ACC112 (cell line): ENCODE measurements around the gene DDC.
"Not testable (repeated sequence)": the region's sequence is repeated elsewhere in the genome, so short reads cannot be mapped to it uniquely, and the experiment has no call there.

Experiments
- H2AFZ ChIP-seq: fragments of 200-600 bp; sonication (generic); one replicate; pipeline ENCODE4 v1.6.0; 2017; ENCODE audit warnings: antibody characterized with exemption, low read length; ENCODE audit not compliant: unreplicated experiment
- H3K27ac ChIP-seq: fragments of 200-600 bp; sonication (generic); 2 replicates; pipeline ENCODE4 v1.5.1; 2014; ENCODE audit warnings: low read depth, mild to moderate bottlenecking, antibody characterized with exemption, low read length, moderate library complexity
- H3K27me3 ChIP-seq: fragments of 200-600 bp; sonication (generic); 2 replicates; pipeline ENCODE4 v1.6.1; 2014; ENCODE audit warnings: mild to moderate bottlenecking, antibody characterized with exemption, low read length, moderate library complexity, mixed read lengths; ENCODE audit not compliant: insufficient read depth
- H3K36me3 ChIP-seq: fragments of 200-600 bp; sonication (generic); 2 replicates; pipeline ENCODE4 v1.6.1; 2016; ENCODE audit warnings: mild to moderate bottlenecking, antibody characterized with exemption, low read length, moderate library complexity, mixed read lengths; ENCODE audit not compliant: insufficient read depth
- H3K4me1 ChIP-seq: fragments of 200-600 bp; sonication (generic); one replicate; pipeline ENCODE4 v1.6.1; 2016; ENCODE audit warnings: low read length, mixed read lengths; ENCODE audit not compliant: insufficient read depth, unreplicated experiment, control insufficient read depth
- H3K4me3 ChIP-seq: fragments of 200-600 bp; sonication (generic); 2 replicates; pipeline ENCODE4 v1.5.1; 2014; ENCODE audit warnings: mild to moderate bottlenecking, low read depth, low read length
- H3K79me2 ChIP-seq: fragments of 200-600 bp; sonication (generic); one replicate; pipeline ENCODE4 v1.6.0; 2016; ENCODE audit warnings: low read length; ENCODE audit not compliant: control insufficient read depth, unreplicated experiment, insufficient read depth

Gene DDC

GRCh38 chr7:50588937-50589336 is 23.7 kb upstream of the DDC start:
- Histone ChIP-seq H3K4me1 (no peaks in the 10 kb centered on the region), H3K79me2 (no peaks in the 10 kb centered on the region), H3K4me3 (no peak overlapping the region), H2AFZ (no peak overlapping the region), H3K27me3 (peaks cover 3% of the 10 kb centered on the region; the same call in 1 of the 2 replicates), H3K27ac (no peak overlapping the region), H3K36me3 (no peaks in the 10 kb centered on the region)

GRCh38 chr7:50587737-50588136 is 22.5 kb upstream of the DDC start:
- Histone ChIP-seq H3K36me3 (no peaks in the 10 kb centered on the region), H3K4me1 (no peaks in the 10 kb centered on the region), H3K27me3 (peaks cover 5% of the 10 kb centered on the region; the same call in 1 of the 2 replicates), H2AFZ (no peak overlapping the region), H3K79me2 (no peaks in the 10 kb centered on the region), H3K4me3 (no peak overlapping the region), H3K27ac (no peak overlapping the region)

GRCh38 chr7:50584793-50585408 is 19.7 kb upstream of the DDC start:
- no peak overlapping the region for H3K27ac ChIP-seq
- H3K36me3 ChIP-seq, result no peaks in the 10 kb centered on the region
- no peaks in the 10 kb centered on the region for H3K4me1 ChIP-seq
- peaks cover 28% of the 10 kb centered on the region; the same call in 1 of the 2 replicates for H3K27me3 ChIP-seq
- H2AFZ ChIP-seq, result no peak overlapping the region
- H3K79me2 ChIP-seq, result no peaks in the 10 kb centered on the region
- no peak overlapping the region for H3K4me3 ChIP-seq

- Histone ChIP-seq H3K27me3 (peaks cover 32% of the 10 kb centered on the region; the same call in 1 of the 2 replicates), H3K27ac (no peak overlapping the region), H3K4me3 (no peak overlapping the region), H3K79me2 (no peaks in the 10 kb centered on the region), H3K36me3 (no peaks in the 10 kb centered on the region), H2AFZ (no peak overlapping the region), H3K4me1 (no peaks in the 10 kb centered on the region)
Observed at GRCh38 chr7:50584386-50584785, 19.2 kb upstream of the DDC start.

GRCh38 chr7:50583295-50583694 is 18.1 kb upstream of the DDC start:
- not testable (repeated sequence) for H3K4me3 ChIP-seq, H2AFZ ChIP-seq, H3K4me1 ChIP-seq, H3K36me3 ChIP-seq, H3K79me2 ChIP-seq, H3K27ac ChIP-seq
- H3K27me3 ChIP-seq, result peaks cover 32% of the 10 kb centered on the region; the same call in 1 of the 2 replicates

GRCh38 chr7:50582271-50582670 is 17.1 kb upstream of the DDC start:
- not testable (repeated sequence) for H3K27ac ChIP-seq, H3K79me2 ChIP-seq, H2AFZ ChIP-seq, H3K4me1 ChIP-seq, H3K4me3 ChIP-seq, H3K36me3 ChIP-seq
- peaks cover 32% of the 10 kb centered on the region for H3K27me3 ChIP-seq

GRCh38 chr7:50580666-50581065 is 15.5 kb upstream of the DDC start:
- not testable (repeated sequence) for H3K27ac ChIP-seq, H3K4me1 ChIP-seq, H3K79me2 ChIP-seq, H2AFZ ChIP-seq, H3K4me3 ChIP-seq, H3K36me3 ChIP-seq
- peaks cover 32% of the 10 kb centered on the region for H3K27me3 ChIP-seq

GRCh38 chr7:50580057-50580456 is 14.9 kb upstream of the DDC start:
- Histone ChIP-seq H3K27me3 (peaks cover 32% of the 10 kb centered on the region), H3K27ac (no peak overlapping the region), H2AFZ (no peak overlapping the region), H3K36me3 (no peaks in the 10 kb centered on the region), H3K79me2 (no peaks in the 10 kb centered on the region), H3K4me1 (no peaks in the 10 kb centered on the region), H3K4me3 (no peak overlapping the region)

GRCh38 chr7:50578105-50578504 is 12.9 kb upstream of the DDC start:
- not testable (repeated sequence) for H3K4me3 ChIP-seq

GRCh38 chr7:50577569-50577968 is 12.4 kb upstream of the DDC start:
- no peaks in the 10 kb centered on the region for H3K79me2 ChIP-seq
- H3K27me3 ChIP-seq, result peaks cover 26% of the 10 kb centered on the region
- H3K4me3 ChIP-seq, result no peak overlapping the region
- no peaks in the 10 kb centered on the region for H3K36me3 ChIP-seq
- H2AFZ ChIP-seq, result no peak overlapping the region
- H3K27ac ChIP-seq, result no peak overlapping the region
- H3K4me1 ChIP-seq, result no peaks in the 10 kb centered on the region

More at GRCh38 chr7:50578105-50578504, 12.9 kb upstream of the DDC start:
- not testable (repeated sequence) for H3K4me1 ChIP-seq, H3K79me2 ChIP-seq, H2AFZ ChIP-seq, H3K36me3 ChIP-seq, H3K27ac ChIP-seq
- H3K27me3 ChIP-seq, result peaks cover 26% of the 10 kb centered on the region

GRCh38 chr7:50576388-50576787 is 11.2 kb upstream of the DDC start:
- H3K79me2 ChIP-seq, H3K4me3 ChIP-seq, H3K27ac ChIP-seq, H3K36me3 ChIP-seq, H2AFZ ChIP-seq, H3K4me1 ChIP-seq: not testable (repeated sequence)
- H3K27me3 ChIP-seq, result peaks cover 19% of the 10 kb centered on the region
